Measurements from ENCODE around the gene SORCS2.

Gene SORCS2

GRCh38 chr4:7343081-7343655, 150.8 kb downstream of the SORCS2 start:
- Histone ChIP-seq H3K4me1 (ENCODE audit: insufficient read depth, low read length, severe bottlenecking) (no peaks in the 10 kb centered on the region), H3K27me3 (ENCODE audit: insufficient read depth, low read length) (no peaks in the 10 kb centered on the region), H4K20me1 (ENCODE audit: insufficient read depth, low read length) (no peaks in the 10 kb centered on the region), H3K9me3 (ENCODE audit: low read length) (no peaks in the 10 kb centered on the region), H3K27ac (ENCODE audit: low read depth, low read length, poor library complexity, severe bottlenecking) (no peak overlapping the region), H3K36me3 (ENCODE audit: insufficient read depth, low read length) (no peaks in the 10 kb centered on the region), H2AFZ (ENCODE audit: low read length) (no peak overlapping the region), H3F3A (ENCODE audit: insufficient read depth, low read length) (no peaks in the 10 kb centered on the region), H3K9me2 (ENCODE audit: low read depth, low read length) (no peaks in the 10 kb centered on the region), H3K4me2 (ENCODE audit: low read length) (no peak overlapping the region), H3K79me2 (ENCODE audit: insufficient read depth, low read length) (no peaks in the 10 kb centered on the region), H3K9ac (ENCODE audit: low read length) (no peak overlapping the region), H3K4me3 (ENCODE audit: low read depth, low read length, poor library complexity, severe bottlenecking) (no peak overlapping the region)
- TF ChIP-seq EZH2 (IDR thresholded peaks at IDR 0.05; ENCODE audit: borderline replicate concordance, low read length) (no peak), CTCF (IDR thresholded peaks at IDR 0.05; ENCODE audit: low read length) (no peak)

GRCh38 chr4:7343950-7344349, 151.6 kb downstream of the SORCS2 start:
- Histone ChIP-seq H3K27ac (ENCODE audit: low read depth, low read length, poor library complexity, severe bottlenecking) (no peak overlapping the region), H3K9me3 (ENCODE audit: low read length) (no peaks in the 10 kb centered on the region), H3K4me1 (ENCODE audit: insufficient read depth, low read length, severe bottlenecking) (no peaks in the 10 kb centered on the region), H2AFZ (ENCODE audit: low read length) (no peak overlapping the region), H4K20me1 (ENCODE audit: insufficient read depth, low read length) (no peaks in the 10 kb centered on the region), H3K9me2 (ENCODE audit: low read depth, low read length) (no peaks in the 10 kb centered on the region), H3K9ac (ENCODE audit: low read length) (no peak overlapping the region), H3K4me3 (ENCODE audit: low read depth, low read length, poor library complexity, severe bottlenecking) (no peak overlapping the region), H3K4me2 (ENCODE audit: low read length) (no peak overlapping the region), H3K27me3 (ENCODE audit: insufficient read depth, low read length) (no peaks in the 10 kb centered on the region), H3K36me3 (ENCODE audit: insufficient read depth, low read length) (no peaks in the 10 kb centered on the region), H3F3A (ENCODE audit: insufficient read depth, low read length) (no peaks in the 10 kb centered on the region), H3K79me2 (ENCODE audit: insufficient read depth, low read length) (no peaks in the 10 kb centered on the region)
- no peak for TF ChIP-seq CTCF (IDR thresholded peaks at IDR 0.05; ENCODE audit: low read length)
- no peak for TF ChIP-seq EZH2 (IDR thresholded peaks at IDR 0.05; ENCODE audit: borderline replicate concordance, low read length)

- TF ChIP-seq CTCF (IDR thresholded peaks at IDR 0.05; ENCODE audit: low read length) (no peak), EZH2 (IDR thresholded peaks at IDR 0.05; ENCODE audit: borderline replicate concordance, low read length) (no peak)
- H3K4me3 ChIP-seq (ENCODE audit: low read depth, low read length, poor library complexity, severe bottlenecking): no peak overlapping the region
Measured at GRCh38 chr4:7344636-7345155, 152.4 kb downstream of the SORCS2 start.

More at GRCh38 chr4:7344636-7345155, 152.4 kb downstream of the SORCS2 start:
- H3K4me2 ChIP-seq (ENCODE audit: low read length): no peak overlapping the region
- H3K27me3 ChIP-seq (ENCODE audit: insufficient read depth, low read length): no peaks in the 10 kb centered on the region
- no peaks in the 10 kb centered on the region for H3K9me2 ChIP-seq (ENCODE audit: low read depth, low read length)
- no peaks in the 10 kb centered on the region for H3K9me3 ChIP-seq (ENCODE audit: low read length)
- no peaks in the 10 kb centered on the region for H3F3A ChIP-seq (ENCODE audit: insufficient read depth, low read length)
- H3K79me2 ChIP-seq (ENCODE audit: insufficient read depth, low read length): no peaks in the 10 kb centered on the region
- H3K9ac ChIP-seq (ENCODE audit: low read length): no peak overlapping the region
- no peak overlapping the region for H3K27ac ChIP-seq (ENCODE audit: low read depth, low read length, poor library complexity, severe bottlenecking)
- H4K20me1 ChIP-seq (ENCODE audit: insufficient read depth, low read length): no peaks in the 10 kb centered on the region
- no peaks in the 10 kb centered on the region for H3K36me3 ChIP-seq (ENCODE audit: insufficient read depth, low read length)
- no peaks in the 10 kb centered on the region for H3K4me1 ChIP-seq (ENCODE audit: insufficient read depth, low read length, severe bottlenecking)
- no peak overlapping the region for H2AFZ ChIP-seq (ENCODE audit: low read length)

All from OCI-LY1 (cell line).